Ishikawa (cell line): Measurements from ENCODE around the gene METTL14.

Experiments
- CEBPB ChIP-seq: IDR thresholded peaks from 2 replicates; pipeline ENCODE4 v1.6.1; 2012
- CREB1 ChIP-seq: IDR thresholded peaks from 2 replicates; pipeline ENCODE4 v1.6.1; 2012; ENCODE audit warnings: low read depth
- EGR1 ChIP-seq: IDR thresholded peaks from 2 replicates; pipeline ENCODE4 v1.6.1; 2012
- EP300 ChIP-seq: IDR thresholded peaks from 2 replicates; pipeline ENCODE4 v1.6.1; 2012; ENCODE audit warnings: borderline replicate concordance
- FOXM1 ChIP-seq: IDR thresholded peaks from 2 replicates; pipeline ENCODE4 v1.6.1; 2012; ENCODE audit warnings: low read depth, borderline replicate concordance
- MAX ChIP-seq: IDR thresholded peaks from 2 replicates; pipeline ENCODE4 v1.6.1; 2012
- RAD21 ChIP-seq: IDR thresholded peaks from 2 replicates; pipeline ENCODE4 v1.6.1; 2012; ENCODE audit warnings: low read depth
- REST ChIP-seq: IDR thresholded peaks from 2 replicates; pipeline ENCODE4 v1.6.1; 2012; ENCODE audit warnings: low read depth, mild to moderate bottlenecking
- TAF1 ChIP-seq: IDR thresholded peaks from 2 replicates; pipeline ENCODE4 v1.6.1; 2012; ENCODE audit warnings: low read depth, mild to moderate bottlenecking
- TCF12 ChIP-seq: IDR thresholded peaks from 2 replicates; pipeline ENCODE4 v1.6.1; 2012; ENCODE audit warnings: low read depth
- TEAD4 ChIP-seq: IDR thresholded peaks from 2 replicates; pipeline ENCODE4 v1.6.1; 2012
- YY1 ChIP-seq: IDR thresholded peaks from 2 replicates; pipeline ENCODE4 v1.6.1; 2012; ENCODE audit warnings: low read depth

- TF ChIP-seq YY1, result no peak
- TF ChIP-seq EP300, result no peak
- peak; percentile 34; the same call in 1 of the 2 replicates for TF ChIP-seq RAD21
- no peak for TF ChIP-seq TEAD4
- no peak for TF ChIP-seq EGR1
- no peak for TF ChIP-seq TAF1
- no peak for TF ChIP-seq REST
- TF ChIP-seq FOXM1, result no peak
- no peak for TF ChIP-seq CEBPB
- TF ChIP-seq MAX, result no peak
- TF ChIP-seq CREB1, result no peak
- TF ChIP-seq TCF12, result no peak
Measured at GRCh38 chr4:118682928-118683327, 2.3 kb upstream of the METTL14 start.
